Diencephalon (tissue), 1 donor: ENCODE measurements around the gene CCNA2. TPM values are rescaled to one million over a fixed set of nuclear protein-coding genes. Genes with fewer than 3 reads are reported as not detected.

ENCODE experiments used
- total RNA-seq: library from RNA; depleted of rRNA; stranded (reverse); fragments of >200 nt; gene quantifications from one replicate; pipeline ENCODE4 v1.2.3, GENCODE V29; 2014

CCNA2 gene
- total RNA-seq, result 13.4 TPM

DNA sequence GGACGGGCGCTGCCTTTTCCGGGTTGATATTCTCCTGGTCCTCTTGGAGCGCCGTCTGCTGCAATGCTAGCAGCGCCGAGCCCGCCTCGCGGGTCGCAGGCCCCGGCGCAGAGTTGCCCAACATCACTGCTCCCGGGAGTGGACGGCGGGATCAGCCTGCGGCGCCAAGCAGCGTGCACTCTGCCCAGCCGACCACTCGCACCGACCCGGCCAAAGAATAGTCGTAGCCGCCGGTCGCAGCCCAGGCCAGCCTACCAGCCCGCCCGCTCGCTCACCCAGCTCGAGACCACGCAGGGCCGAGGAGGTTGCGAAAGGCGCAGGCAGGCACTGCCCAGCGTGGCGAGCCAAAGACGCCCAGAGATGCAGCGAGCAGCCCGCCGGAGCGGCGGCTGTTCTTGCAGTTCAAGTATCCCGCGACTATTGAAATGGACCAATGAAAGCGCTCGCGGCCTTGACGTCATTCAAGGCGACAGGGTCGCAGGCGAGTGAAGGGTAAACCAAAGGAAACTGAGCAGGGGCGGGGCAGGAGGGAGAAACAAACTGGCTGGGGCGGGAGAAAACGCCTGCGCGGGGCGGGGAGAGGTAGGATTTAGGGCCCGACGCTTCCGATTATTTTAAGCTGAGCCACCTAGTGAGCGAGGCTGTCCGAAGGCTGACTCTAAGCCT lies at the start of gene CCNA2:
CCNA2 (minus strand) TSS at position 379 of the 666 bp plus-strand sequence; CDS start at position 124, 255 bp downstream.

DNA sequence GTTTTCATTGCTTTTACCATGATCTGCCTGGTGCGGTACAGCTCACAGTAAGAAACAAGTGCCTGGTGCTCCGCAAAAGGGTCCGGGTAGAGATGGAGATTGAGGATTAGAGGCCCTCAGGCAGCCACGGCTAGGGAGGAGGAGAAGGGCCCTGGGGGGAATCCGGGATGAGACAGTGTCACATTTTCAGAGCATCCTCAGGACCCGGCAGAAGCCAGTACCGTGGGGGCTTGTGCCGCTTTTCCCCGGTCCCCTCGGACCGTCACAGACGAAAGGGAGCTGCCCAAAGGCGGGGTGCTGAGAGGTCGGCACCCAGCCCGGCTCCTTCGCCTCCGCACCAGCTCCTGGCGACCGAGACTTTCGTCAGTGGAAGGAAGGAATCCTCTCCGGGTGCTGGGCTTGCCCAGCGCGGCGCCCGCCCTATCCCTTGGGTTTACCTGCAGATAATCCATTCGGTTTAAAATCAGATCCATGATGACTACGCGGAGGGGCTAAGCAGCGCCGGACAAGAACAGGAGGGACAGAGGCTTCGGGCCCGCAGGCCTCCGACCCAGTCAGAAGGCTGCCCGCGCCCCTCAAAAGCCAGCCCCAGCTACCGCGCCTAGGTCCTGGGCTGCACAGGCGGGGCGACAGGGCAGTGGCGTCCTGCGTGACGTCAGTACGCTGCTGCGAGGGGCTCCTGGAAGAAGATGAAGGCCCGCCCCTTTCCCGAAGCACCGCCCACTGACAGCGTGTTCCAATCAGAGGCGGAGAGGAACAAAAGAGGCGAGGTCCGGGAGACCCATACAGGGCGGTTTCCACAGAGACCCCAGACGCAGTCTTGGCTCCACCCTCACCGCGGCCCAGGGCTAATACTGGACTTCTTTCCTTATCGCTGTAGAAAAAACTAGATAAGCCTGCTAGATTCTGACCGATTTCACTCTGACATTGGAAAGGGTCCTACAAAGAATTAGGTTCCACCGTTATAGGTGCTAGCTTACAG lies 46.4 kb upstream of the CCNA2 start, which contains the start of gene BBS7:
BBS7 (minus strand) TSS at position 634 of the 982 bp plus-strand sequence; CDS start at position 473, 161 bp downstream.

DNA sequence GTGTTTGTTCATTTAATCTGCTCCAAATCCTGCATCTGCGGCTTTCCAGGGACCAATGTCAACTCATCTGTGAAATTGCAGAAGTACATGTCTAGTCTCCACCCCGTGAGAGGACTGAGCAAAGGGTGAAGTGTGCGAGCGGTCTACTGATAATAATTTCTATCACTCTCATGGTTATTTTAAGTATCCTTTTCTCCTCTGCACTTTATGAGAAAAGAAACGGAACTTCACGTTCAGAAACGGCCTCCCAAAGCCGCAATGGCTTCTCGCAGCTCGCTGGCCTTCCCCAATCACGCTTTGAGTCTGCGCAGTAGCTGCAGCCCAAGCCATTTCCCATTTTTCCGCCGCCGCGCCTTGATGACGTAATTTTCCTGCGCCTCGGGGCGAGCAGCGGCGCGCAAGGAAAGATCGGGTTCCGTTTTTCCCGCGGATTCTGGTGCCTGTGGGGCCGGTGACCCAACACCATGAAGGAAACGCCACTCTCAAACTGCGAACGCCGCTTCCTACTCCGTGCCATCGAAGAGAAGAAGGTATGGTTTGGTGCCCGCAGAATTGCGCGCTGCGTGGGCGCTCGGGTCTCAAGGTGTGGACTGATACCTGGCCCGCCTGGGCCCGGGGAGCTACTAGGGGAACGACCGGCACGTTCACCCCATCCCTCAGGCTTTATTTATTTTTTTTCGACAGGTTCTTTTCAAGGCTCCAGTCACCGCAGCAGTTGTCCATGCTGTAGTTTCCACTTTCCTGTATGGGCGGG lies 22.5 kb downstream of the CCNA2 start, which contains the start of gene EXOSC9:
EXOSC9 (plus strand) TSS at position 363 of the 754 bp plus-strand sequence; CDS start at position 465, 102 bp downstream.

Other genes starting within 250 kb of the CCNA2 start
- gene ANXA5, start 126.9 kb downstream of the CCNA2 start, total RNA-seq, result 76.4 TPM
- 8.5 TPM for gene SMIM43, start 58.7 kb downstream of the CCNA2 start, total RNA-seq
- 28.4 TPM for gene EXOSC9, start 22.6 kb downstream of the CCNA2 start, total RNA-seq
- 50.3 TPM for gene BBS7, start 46.6 kb upstream of the CCNA2 start, total RNA-seq
- 14.5 TPM for gene TRPC3, start 128.2 kb upstream of the CCNA2 start, total RNA-seq